NOMO-1 treated with DMSO at 0.1 percent for 48 hours (cell line): Measurements from ENCODE around the gene SPX.

ENCODE experiments used
- DNase-seq: peaks from one replicate; lab custom pipeline; 2025; ENCODE audit not compliant: unreplicated experiment; lab: John Stamatoyannopoulos, UW

SPX gene, protein sequence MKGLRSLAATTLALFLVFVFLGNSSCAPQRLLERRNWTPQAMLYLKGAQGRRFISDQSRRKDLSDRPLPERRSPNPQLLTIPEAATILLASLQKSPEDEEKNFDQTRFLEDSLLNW

DNA sequence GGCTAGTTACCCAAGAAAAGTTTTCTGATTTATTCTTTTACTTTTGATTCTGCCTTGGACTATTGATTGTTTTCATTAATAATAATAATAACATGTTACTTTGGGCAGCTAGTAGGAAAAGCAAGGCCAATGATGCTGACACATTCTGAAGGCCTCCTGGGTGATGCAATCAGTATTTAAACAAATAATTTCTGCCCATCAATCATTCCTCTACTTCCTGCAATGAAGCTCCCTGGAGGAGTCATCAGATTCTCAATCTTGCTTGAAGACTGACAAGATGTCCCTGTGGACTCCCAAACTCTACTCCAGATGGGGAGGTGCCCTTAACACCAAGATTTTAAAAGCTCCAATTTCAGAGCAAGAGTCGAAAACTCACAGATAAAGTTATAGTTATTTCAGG is at the start of gene SPX:
TSS of gene SPX (plus strand) at position 244 of the 400 bp plus-strand sequence. CDS start 177 bp downstream, outside the sequence.
- no peak for DNase-seq

DNA sequence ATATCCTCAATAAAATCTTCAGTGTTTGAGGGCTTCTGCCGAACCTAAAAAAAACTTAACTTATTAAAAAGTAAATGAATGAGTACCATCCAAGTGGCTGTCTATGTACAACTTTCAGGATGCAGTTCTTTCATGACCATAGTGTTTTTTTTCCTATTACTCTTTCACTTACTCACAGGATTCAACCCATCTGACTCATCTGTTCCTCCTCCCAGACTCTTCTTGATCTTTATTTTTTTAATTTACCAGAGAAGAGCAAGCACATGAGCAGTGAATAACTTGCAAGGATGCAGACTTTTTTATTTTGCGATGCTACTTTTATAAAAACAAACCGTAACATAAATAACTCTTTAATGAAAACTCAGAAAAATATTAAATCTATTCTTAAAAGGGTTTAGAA is 49.1 kb upstream of the SPX start:
- DNase-seq = no peak

DNA sequence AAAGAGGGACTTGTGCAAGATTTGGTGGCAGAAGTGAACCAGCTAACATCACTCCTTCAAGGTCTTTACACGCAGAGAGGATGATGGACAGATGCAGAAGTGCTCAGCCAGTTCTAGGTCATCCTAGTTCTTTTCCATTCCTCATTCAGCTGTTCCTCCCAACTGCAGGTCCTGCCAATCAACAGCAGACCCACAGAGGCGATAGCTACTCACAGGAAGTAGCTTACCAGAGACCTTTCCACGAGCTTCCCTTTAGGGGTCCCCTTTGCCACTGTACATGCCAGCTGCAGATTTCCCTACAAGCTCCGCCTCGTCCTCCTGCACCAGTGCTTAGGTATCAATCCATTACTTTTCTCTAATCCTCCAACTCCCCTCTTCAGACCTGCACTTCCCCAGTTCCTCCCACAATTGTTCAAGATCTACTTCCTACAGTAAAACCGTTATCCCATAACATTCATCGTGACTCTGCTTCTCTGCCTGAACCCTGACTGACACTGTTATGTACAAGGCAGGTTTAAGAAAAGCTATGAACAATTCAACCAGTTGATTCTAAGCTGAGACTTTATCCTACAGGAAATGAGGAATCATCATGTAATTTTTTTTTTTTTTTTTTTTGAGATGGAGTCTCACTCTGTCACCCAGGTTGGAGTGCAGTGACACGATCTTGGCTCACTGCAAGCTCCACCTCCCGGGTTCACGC is 47.2 kb upstream of the SPX start:
- DNase-seq = no peak

DNA sequence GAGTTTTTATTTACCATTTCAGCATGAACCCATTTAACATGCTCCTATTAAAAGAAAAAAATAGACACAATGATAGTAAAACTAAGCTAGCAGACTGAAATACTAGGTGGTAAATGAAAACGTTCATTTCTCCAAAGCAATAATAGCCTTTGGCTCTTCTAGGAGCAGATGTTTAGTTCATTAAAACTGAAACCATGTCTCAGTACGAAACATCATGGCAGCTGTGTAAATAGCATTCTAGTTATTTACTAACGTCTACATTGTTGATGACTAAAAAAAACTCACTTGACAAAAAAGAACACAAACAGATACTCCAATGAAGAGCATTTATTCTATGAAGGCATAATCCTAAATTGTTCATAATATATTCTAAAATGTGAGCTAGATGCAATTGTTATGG is 42.6 kb upstream of the SPX start:
- DNase-seq = no peak

DNA sequence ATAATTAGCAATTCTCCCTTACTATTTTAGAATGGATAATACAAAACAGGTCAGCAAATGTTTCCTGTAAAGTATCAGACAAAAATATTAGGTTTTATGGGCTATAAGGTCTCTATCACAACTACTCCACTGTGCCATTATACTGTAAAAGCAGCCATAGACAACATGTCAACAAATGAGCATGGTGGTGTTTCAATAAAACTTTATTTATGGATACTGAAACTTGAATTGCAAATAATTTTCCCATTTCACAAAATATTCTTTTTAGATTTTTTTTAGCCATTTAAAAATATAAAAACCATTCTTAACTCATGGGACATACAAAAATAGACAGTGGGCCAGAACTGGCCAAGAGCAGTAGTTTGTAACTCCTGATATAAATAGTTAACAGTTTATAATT is 40.1 kb upstream of the SPX start:
- DNase-seq = no peak

DNA sequence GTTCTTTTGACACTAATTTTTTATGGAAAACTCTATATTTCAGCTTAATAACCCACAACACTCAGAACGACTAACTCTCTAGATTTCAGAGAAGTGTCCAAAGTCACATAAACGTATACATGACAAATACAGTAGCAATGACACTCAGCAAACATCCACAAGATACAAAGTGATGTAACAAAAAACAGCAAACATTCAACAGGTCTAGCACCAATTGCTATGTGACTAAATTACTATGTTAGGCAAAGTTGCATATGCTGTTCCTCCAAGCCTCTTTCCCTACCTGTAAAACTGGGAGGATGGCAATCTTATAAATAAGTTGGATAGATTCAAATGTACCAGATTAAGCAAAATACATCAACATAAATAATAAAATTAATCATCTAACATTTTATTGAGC is 26.3 kb upstream of the SPX start:
- no peak for DNase-seq

DNA sequence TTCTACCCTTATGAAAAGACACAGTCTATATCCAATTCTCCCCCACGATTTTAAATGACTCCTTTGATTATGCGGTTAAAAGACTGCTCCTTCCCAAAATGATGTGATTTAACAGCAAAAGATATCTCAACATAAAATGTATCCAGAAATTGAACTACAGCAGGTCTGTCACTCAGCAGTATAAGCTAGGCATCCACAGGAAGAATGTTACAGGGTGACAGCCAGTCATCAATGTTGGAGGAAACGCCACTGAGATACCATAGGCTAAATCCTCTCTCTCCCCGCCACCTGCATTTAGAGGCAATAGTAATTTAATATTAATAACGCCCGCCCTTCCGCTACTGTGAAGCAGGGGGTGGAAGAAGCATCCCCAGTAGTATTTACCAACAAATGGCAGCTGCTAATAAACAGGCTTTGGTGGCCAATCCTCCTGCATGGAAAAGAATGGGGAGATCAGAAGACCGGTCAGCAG is 25.3 kb upstream of the SPX start:
- DNase-seq = no peak

DNA sequence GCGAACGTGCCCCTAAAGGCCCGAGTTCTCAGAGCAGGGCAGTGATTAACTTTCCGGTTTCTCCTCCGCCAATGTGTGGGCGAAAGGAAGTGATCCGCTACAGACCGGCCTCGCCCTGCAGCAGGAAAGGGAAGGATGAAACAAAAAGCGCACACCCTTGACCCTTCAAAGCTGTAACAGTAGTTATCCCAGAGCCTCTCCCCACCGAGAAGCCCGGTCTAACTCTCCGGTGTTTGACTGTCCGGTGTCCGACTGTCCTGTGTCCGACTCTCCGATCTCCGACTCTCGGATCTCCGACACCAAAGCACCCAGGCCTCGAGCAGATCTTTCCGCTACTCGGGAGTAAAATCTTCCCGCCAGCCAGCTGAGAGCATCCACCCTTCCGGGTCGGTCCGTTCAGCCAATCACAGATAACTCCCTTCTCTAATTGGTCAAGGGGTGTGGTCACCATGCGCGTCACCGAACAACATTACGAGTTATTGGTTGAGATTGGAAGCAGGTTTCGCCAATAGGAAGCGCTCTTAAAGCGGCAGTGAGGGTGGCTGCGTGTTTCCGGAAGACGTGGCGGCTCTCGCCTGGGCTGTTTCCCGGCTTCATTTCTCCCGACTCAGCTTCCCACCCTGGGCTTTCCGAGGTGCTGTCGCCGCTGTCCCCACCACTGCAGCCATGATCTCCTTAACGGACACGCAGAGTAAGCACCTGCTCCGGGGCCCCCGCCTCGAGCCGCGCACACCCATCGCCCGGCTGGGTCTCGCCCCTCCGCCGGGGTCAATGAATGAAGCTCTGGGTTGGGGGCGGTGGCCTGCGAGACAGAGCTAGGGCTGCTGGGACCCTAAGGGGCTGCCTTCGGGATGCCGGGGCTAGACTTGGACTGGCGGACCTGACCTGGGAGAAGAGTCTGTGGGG is 24.6 kb upstream of the SPX start, which contains the start of the genes GOLT1B and RECQL:
TSS of gene GOLT1B (plus strand) at position 532 of the 906 bp plus-strand sequence. CDS start at position 667, 135 bp downstream.
TSS of gene RECQL (minus strand) at position 378 of the 906 bp plus-strand sequence. CDS start 2,065 bp downstream, outside the sequence.
- peak; percentile 98 for DNase-seq

DNA sequence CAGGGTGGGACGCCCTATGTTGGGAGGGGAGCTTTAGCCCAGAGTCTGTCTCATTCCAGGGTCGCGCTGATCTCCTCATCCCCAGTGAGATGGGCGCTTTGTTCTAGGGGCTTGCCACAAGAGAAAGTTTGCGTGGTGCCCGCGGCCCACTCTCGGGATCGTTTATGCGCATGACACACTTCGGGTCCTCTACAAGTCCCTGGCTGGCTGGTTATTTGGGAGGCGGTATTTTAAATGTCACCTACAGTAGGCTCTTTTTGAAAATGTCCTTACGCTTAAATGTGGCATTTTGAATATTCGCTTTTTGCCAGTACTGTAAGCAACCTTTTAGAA is 24.0 kb upstream of the SPX start:
- peak; percentile 10 for DNase-seq

DNA sequence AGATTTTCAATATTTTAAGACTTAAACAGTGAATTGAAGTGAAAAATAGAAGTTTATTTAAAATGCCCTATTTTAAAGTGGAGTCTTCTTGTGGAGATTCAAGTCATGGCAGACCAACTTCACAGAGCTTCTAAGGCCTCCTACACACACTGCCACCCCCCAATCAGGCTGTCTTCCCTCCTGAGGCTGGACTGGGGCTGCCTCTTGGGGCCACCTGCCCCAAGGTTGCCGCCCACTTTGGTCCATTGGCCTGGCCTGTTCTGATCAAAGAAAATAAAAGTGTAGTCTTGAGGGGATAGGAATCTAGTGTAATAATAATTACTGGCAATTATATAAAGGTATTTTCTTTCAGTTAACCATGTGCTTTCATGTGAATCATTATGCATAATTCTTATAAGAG is 23.2 kb upstream of the SPX start:
- DNase-seq = no peak

DNA sequence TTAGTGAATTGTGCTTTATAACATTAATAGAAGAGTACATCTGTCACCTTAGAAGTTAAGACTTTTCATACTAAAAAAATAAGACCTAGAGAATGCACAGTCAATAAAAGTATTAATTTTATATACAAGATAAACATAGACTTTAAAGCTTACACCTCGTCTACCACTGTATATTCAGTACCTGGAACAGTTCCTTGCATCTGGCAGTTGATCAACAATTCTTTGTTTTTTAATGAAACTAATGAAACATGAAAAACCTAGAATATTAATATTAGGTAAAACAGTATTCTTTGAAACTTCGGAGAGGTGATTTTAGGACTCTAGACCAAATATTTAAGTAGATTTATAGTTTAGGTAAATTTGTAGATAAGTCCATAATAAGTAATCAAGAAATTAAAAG is 20.2 kb upstream of the SPX start:
- DNase-seq = no peak

DNA sequence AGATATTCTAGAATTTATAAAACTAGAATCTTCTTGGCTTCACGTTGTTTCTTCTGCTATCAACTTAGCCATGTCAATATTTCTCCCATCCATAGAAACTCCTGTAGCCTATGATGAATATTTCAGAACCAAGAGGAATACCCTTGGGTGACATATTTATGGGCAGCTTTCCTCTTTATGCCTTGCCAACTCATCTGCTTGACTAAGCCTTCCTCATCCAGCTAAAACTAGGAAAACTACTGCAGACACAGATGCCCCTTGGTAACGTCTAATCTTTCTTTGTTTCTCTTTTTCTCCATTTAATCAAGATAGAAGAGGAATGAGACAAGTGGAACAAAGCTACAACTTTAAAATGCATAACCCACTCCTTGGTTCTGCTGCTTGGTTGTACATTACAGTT is 18.2 kb upstream of the SPX start:
- no peak for DNase-seq

DNA sequence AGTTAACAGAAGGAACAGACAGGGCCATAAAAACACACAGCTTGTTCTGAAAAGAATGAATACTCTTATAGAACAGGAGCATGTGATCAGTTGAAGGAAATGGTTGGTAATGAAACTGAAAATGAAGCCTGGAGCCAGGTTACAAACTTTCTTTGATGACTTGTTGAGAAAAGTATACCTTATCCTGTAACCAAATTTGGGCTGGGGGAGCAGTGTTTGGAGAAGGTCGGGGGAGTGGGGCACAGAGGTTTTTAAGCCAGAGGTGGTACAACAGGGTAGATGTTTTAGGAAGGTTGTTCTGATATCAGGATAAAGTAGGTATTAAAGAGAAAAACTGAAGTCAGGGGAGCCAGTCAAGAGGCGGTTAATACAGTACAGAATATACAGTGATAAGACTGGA is 16.3 kb upstream of the SPX start:
- DNase-seq = no peak

DNA sequence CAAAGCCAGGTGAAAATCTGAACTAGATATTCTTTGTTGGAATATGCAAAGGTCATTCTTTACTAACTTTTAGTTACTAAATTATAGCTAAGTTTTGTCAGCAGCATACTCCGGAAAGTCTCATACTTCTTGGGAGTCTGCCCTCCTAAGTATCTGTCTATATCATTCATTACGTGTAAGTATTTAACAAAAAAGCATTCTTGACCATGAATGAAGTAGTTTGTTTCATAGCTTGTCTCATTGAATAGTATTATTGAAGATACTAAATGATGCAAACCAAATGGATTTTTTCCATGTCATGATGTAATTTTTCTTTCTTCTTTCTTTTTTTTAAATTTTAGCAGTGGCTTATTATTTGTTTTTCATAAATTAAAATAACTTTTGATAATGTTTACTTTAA is 9.8 kb upstream of the SPX start:
- no peak for DNase-seq

DNA sequence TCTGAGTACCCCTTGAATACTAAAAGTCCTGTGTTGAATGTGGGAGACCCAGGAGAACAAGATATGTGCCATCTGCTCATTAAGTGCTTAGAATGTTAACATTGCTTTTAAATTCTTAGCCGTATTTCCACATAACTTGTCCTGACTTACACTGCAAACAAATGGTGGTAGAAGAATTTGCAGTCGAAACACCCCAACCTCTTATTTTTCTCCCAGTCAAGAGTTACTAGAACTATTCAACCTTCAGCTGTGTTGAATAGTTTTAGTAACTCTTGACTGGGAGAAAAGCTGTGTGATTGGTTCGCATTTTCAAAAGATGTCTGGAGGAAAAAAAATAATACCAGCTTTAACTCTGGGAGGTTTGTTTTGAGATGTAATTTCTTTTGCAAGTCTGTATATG is 7.6 kb upstream of the SPX start:
- DNase-seq = no peak

DNA sequence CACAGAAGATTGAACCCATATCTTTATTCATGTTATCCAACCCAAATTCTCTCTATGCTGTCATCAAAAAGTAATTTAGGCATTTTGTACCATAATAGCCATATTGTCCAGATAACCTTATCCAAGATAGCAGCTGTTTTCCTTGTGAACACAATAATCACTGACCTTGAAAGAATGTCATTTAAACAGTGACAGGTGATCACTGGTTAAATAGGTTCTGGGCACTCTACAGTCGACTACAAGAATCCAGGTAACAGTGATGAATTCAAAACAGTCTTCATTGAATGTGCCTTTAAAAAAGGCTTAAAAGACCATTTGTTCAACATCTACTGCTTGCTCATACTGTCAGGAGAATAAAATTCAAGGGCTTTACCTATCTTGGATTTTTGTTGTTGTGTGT is 4.6 kb upstream of the SPX start:
- no peak for DNase-seq

DNA sequence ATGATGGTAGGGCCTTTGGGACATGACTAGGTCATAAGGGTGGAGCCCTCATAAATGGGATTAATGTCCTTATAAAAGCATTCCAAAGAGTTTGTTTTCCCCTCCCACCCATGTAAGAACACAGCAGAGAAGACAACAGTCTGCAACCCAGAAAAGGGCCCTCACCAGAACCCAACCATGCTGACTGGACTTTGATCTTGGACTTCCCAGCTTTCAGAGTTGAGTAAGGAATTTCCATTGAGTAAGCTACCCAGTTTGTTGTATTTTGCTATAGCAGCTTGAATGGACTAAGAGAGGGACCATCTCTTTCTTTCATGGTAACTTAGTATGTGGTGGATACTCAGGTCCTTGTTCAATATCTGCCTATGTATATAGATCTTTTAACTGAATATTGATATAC is 2.9 kb upstream of the SPX start:
- DNase-seq = no peak

DNA sequence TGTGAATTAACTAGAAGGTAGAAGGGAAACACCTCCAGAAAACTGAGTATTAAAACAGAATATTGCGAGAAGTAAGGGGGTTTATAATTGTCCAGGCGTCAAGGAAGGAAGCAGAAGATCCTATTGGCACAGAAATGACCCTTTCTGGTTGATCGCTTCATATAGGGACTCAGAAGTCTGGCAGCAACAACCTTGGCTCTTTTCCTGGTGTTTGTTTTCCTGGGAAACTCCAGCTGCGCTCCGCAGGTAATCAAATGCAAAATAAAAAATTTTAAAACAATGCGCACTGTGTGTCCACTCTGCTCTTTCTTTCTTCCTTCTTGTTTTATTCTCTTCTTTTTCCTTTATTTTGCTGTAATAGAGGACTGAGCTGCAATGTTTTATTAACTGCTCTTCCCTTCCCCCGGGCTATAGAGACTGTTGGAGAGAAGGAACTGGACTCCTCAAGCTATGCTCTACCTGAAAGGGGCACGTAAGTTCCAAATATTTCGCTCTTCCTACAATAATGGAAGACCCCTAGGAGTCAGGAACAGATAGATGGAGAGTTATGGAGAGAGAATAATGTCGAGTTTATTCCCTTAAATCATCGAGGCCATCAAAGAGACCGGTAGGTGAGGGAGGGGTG is 737 bp downstream of the SPX start:
- no peak for DNase-seq

DNA sequence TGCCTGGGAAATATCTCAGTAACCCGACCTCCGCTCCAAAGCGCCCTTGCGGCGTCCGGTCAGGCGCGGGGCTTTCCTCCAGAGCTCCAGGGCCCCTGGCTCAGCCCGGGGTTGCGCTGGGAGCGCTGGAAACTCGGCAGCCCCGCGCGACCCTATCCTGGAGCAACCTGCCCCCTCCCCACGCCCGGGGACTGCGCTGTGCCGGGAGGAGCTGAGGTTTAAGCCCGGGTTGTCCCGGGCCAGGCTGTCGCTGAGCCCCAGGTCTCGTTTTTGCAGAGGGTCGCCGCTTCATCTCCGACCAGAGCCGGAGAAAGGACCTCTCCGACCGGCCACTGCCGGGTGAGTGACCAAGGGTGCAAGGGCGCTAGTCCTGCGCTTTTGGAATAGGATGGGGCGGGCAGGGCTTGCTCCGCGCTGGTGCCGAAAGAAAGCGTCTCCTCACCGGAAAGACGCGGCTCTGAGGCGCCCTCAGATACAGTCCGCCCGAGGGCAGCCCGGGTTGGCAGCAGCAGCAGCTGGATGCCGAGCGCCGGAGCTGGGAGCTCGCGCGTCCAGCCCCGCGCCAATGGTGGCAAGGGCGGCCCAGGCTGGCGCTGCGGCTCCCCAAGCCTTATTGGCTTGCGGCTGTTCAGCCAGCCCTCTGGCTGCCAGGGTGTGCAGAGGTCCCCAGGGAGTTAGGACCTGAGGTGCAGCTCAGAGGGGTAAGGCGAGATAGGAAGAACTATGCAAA is 1.5 kb downstream of the SPX start:
- DNase-seq = no peak

DNA sequence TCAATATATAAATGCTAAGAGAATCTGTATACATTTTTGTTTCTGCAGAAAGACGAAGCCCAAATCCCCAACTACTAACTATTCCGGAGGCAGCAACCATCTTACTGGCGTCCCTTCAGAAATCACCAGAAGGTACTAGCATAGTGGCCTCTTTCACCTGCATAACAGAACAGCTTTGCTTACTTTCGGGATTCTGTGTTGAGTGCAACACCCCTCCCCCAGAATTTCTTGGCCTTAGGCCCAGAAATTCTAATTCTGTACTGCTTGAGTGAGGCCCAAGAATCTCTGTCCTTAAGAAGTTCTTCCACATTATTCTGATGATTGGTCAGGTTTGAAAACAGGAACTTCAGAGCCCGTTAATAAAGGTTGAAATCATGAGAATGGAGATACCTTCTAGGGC is 2.9 kb downstream of the SPX start:
- no peak for DNase-seq

DNA sequence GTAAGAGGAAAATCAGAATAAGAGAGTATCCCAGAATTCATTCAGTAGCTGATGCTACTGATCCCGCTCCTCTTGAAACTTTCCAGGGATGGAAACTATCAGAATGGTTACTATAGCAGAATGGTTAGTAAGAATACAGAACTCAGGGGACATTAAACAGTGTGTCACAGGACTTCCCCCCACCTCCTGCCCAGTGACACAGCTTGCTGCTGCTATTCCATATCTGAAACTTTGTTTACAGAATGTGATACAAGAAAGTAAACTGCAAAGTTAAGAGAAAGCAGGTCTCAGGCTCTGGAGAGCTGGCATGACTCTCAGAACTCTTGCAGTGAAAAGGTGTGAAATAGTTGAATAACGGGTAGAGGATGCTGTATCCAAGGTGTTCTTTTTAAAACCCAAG is 3.4 kb downstream of the SPX start:
- no peak for DNase-seq
